ENCODE results near the gene FAM83B.
A peak's percentile ranks its signal among the peaks of the same experiment; 100 is the strongest.
"Not testable (repeated sequence)": the region's sequence is repeated elsewhere in the genome, so short reads cannot be mapped to it uniquely, and the experiment has no call there.

FAM83B gene

DNA sequence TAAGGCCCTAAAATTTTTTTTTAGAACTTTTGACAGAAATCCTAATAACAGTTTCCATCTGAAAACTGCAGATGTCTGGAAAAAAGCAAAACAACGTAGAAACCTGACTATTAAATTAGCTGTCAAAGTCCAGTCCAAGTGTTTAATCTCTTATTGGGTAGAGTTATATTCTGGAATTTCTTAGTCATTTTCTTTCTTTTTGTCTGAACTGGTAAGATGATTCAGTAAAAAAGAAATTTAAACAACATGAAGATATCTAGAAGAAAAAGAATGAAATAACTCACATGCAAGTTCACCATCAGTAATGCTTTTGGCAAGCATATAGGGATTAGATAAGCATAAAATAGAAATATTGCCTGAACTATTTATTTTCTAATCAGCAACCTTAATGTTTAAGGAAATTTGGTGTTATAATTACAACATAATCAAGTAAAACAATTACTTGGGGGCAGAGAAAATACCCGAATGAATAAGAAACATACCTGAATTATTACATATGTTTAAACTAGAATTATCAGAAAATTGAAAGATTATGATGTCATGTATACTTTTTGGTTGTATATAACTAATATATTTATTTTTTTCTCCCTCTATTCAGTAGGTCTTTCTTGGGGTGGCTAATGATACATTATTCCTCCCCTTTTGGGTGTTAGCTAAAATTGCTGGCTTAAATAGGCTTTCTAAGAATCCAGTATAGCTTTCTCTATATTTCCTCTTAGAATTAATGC lies 51.1 kb downstream of the FAM83B start:
- DNase-seq (ENCODE audit: low spot score), result no peak

DNA sequence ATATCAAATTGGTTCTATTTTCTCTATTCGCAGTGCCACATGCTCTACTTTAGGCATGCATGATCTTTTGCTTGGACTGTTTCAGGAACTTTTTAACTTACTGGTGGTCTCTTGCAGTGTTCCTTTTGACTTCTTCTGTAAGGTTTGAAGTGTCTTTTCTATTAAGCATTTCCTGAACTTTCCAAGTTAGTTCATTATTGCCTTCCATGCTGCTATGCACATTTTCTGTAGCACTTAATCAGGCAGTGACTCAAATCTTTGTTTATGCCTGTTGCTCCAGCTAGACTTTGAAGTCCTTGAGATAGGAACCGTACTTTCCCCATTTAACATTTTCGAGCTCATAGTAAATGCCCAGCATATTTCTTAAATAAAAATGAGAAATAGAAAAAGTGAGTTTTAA lies 52.2 kb downstream of the FAM83B start:
- no peak for DNase-seq (ENCODE audit: low spot score)

GRCh38 chr6:54899442-54899841 lies 52.9 kb downstream of the FAM83B start:
- DNase-seq (ENCODE audit: low spot score), result no peak

GRCh38 chr6:54899986-54900385 lies 53.4 kb downstream of the FAM83B start:
- no peak for DNase-seq (ENCODE audit: low spot score)

- no peak for DNase-seq (ENCODE audit: low spot score)
Observed at GRCh38 chr6:54900666-54901065, 54.1 kb downstream of the FAM83B start.

DNA sequence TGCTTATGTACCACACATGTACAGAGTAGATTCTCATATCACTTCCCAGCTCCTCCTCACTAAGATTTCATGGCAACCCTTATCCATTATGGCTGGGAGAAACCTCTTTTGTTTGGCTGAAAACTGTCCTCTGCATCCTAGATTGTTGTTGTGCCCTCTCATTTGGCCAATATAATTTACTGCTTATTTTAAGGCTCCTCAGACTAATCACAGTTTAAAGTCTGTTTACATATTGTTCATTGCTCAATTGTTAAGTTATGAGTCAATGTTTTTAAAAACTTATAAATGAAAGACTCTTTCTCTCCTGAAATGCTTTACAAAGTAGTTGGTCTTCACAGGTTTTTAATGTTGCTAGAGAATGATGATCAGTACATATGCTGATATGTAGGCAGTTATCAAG lies 57.3 kb downstream of the FAM83B start:
- DNase-seq (ENCODE audit: low spot score), result no peak

- DNase-seq (ENCODE audit: low spot score), result no peak
Observed at GRCh38 chr6:54907355-54907754, 60.8 kb downstream of the FAM83B start.

GRCh38 chr6:54909184-54909583 lies 62.6 kb downstream of the FAM83B start:
- DNase-seq (ENCODE audit: low spot score), result no peak

- peak; percentile 1 for DNase-seq (ENCODE audit: low spot score)
Observed at GRCh38 chr6:54910431-54910884, 63.9 kb downstream of the FAM83B start.

DNA sequence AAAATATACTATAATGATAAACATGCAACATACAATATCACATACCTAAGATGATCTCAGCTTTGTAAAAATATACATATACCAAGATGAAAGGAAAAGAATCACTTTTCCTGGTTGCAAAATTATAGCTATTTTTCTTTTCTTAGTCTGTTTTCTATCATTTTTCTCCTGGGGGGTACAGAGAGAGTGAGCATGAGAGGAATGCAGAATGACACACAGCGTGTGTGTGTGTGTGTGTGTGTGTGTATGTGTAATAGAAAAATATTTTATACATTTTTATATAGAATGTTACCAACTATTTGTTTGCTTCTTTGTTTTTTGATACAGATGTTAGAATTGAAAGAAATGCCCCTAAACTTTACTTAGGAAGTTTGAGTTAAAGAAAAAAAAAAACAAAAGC lies 64.3 kb downstream of the FAM83B start:
- no peak for DNase-seq (ENCODE audit: low spot score)

DNA sequence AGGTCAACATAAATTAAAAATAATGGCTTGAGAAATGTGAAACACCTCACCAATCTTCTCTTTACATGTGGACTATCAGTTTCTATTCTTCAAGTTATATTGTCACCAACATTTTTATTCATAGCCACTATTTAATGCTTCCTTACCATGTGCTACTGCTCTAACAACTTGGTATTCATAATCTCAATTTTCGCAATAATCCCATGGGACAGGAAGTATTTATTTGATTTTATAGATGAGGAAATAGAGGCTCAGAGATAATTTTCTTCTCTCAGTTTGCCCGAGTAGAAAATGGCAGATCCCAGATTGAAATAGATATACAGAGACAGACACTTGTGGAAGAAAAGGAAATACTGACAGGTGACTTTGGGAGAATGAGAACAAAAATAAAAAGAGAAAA lies 66.6 kb downstream of the FAM83B start:
- DNase-seq (ENCODE audit: low spot score), result no peak

- DNase-seq (ENCODE audit: low spot score), result no peak
Observed at GRCh38 chr6:54916858-54917257, 70.3 kb downstream of the FAM83B start.

- no peak for DNase-seq (ENCODE audit: low spot score)
Observed at GRCh38 chr6:54920628-54921027, 74.1 kb downstream of the FAM83B start.

DNA sequence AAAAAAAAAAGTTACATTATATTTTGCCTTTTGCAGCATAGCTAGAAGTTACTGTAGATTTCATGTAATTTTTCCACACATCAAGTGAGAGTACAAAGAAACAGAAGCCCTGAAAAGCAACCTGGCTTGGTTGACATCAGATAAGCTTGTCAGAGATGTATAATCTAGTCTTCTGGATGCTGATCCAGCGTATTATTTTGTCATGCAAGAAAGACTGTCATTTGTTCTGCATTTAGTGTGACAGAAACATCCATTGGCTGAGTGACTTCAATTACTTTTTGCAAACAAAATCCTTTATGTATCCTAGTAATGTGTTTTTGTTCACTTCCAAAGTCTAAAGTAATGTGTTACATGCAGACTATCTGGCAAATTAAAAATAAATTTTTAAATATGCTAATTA lies 75.3 kb downstream of the FAM83B start:
- DNase-seq (ENCODE audit: low spot score), result no peak

- DNase-seq (ENCODE audit: low spot score), result no peak
Observed at GRCh38 chr6:54929245-54929909, 82.8 kb downstream of the FAM83B start.

- no peak for DNase-seq (ENCODE audit: low spot score)
Observed at GRCh38 chr6:54932622-54933021, 86.1 kb downstream of the FAM83B start.

DNA sequence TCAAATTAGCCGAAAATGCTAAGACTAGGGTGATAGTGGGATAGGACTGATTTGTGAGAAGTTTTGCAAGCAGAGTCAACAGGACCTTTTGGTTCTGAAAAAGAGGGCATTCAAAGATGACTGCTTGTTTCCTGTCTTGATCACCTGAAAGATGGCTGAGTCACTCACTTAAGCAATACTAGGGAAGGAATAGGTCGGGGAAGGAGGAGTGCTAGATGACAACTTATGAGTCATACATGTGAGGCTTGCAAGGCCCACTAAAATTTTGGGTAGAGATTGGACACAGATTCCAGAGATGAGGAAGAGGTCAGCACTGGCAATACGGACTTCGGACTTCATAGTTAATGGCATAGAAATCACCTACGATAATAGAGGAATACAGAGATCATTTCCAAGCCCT lies 89.2 kb downstream of the FAM83B start:
- no peak for DNase-seq (ENCODE audit: low spot score)

DNA sequence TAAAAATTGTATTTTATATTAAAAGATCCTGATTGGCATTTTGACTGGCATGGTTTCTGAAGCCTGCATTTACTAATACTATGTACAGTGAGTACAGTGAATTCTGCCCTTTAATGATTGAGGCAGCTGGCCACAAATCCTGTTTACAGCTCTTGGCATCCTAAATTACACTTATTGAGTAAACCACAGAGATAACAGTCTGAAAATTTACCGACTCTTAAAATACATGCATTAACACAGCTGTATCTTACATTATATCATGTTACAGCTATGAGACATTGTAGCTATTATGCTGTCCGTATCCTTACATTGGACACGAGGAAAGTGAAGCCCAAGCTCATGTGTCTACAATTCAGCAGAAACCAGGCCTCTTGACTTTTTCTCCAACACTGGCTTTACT lies 90.8 kb downstream of the FAM83B start:
- DNase-seq (ENCODE audit: low spot score), result no peak

GRCh38 chr6:54957698-54958097 lies 111.1 kb downstream of the FAM83B start:
- no peak for DNase-seq (ENCODE audit: low spot score)

- no peak for DNase-seq (ENCODE audit: low spot score)
Observed at GRCh38 chr6:54958446-54958845, 111.9 kb downstream of the FAM83B start.

- no peak for DNase-seq (ENCODE audit: low spot score)
Observed at GRCh38 chr6:54959820-54960219, 113.2 kb downstream of the FAM83B start.

GRCh38 chr6:54961372-54961771 lies 114.8 kb downstream of the FAM83B start:
- DNase-seq (ENCODE audit: low spot score), result not testable (repeated sequence)

DNA sequence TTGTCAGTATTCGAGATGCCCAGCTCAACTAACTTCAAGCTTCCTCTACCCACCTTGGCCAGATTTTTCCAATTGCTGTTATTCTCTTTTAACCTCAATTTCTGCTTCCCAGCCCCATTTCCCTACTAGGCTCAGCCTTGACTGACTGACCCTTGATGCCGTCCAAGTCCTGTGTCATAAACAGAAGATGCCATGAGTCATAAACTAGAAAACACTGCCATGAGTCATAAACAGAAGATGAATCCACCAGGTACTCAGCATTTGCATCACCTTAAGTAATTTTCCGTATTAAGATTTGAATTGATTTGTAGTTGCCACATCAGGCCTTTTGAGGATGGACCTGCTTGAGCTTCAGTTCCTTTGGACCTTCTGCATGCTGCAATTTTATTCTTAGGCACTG lies 123.8 kb downstream of the FAM83B start:
- no peak for DNase-seq (ENCODE audit: low spot score)

- no peak for DNase-seq (ENCODE audit: low spot score)
Observed at GRCh38 chr6:54971825-54972224, 125.3 kb downstream of the FAM83B start.
